Measurements from ENCODE around the gene PHACTR3.

Gene PHACTR3

DNA sequence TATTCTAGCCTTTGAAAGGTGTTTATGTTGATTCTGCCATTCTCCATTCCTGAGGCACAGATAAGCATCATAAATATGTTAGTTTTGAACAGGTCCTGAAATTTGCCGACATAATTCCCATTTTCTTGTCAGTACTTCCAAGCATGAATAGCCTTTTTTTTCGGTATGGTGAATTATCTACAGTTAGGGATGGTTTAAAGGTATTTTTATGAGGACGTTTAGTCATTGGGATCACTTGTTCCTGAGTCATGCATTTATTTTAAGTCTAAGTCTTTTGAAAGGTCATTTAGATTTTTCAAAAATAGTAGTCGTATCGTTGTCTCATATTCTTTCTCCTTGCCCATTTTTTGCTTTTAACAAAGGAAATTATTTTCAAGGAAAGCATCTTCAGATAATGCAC is 98.7 kb downstream of the PHACTR3 start:
- FAIRE-seq, result no peak

GRCh38 chr20:59705651-59706399 is 101.5 kb downstream of the PHACTR3 start:
- FAIRE-seq, result no peak

- no peak for FAIRE-seq
These were observed 102.0 kb downstream of the PHACTR3 start for GRCh38 chr20:59706400-59706693.

GRCh38 chr20:59708326-59708725 is 104.0 kb downstream of the PHACTR3 start:
- FAIRE-seq, result no peak

- FAIRE-seq, result no peak
These were observed 105.3 kb downstream of the PHACTR3 start for GRCh38 chr20:59709636-59710035.

DNA sequence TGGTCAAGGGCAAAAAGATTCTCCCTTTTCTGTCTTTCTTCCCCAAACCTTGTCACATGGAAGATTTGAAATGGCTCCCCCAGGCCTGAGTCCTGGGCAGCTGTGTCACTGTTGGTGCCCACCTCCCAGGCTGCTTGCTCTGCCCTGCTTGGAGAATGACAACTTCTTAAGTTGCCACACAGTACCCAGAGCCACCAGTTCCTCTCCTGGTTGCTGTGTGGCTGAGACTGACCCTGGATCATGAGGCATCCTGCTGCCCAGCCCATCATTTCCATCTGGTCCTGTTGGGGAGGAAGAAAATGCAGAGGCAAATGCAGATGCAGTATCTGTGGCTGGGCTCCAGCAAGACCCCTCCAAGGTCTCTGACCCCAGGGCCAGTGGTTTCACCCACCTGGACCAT is 113.7 kb downstream of the PHACTR3 start:
- FAIRE-seq, result no peak

DNA sequence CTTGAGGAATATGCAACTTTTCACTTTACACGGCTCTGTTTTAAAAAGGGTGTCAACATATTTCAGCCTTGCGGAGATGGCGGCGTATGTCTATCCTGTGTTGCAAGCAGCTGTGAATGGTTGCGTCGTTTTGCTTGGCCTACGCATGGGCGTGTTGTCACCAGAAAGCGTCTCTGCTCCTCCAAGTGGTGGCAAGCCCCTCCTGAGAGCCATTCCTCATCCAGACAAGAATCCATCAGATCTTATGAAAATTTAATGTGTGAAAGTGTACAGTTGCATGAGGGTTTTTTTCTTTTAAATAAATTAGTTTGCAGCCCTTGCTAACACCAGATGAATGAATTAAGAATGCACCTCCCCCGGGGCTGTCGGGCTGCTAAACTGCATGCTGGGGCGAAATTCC is 114.4 kb downstream of the PHACTR3 start:
- FAIRE-seq, result no peak

- no peak for FAIRE-seq
These were observed 115.7 kb downstream of the PHACTR3 start for GRCh38 chr20:59720013-59720412.

DNA sequence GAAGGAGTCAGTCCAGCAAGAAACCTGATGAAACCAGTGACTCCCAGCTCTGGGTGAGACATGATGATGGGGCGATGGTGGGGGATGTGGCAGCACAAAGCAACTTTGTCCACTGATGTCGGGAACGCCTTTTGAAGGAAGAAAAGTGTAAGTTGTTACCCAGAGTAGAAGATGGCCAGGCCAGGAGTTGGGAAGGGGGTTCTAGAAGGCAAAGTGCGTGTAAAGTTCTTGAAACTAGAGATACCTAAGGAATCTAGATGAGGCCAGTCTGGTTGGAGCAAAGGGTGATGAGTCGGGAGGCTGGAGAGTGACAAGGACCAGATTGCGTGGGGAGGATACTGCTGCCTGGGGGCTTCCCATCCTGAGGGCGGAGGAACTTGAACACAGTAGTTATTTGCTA is 117.0 kb downstream of the PHACTR3 start:
- FAIRE-seq, result no peak

- no peak for FAIRE-seq
These were observed 118.8 kb downstream of the PHACTR3 start for GRCh38 chr20:59723108-59723500.

DNA sequence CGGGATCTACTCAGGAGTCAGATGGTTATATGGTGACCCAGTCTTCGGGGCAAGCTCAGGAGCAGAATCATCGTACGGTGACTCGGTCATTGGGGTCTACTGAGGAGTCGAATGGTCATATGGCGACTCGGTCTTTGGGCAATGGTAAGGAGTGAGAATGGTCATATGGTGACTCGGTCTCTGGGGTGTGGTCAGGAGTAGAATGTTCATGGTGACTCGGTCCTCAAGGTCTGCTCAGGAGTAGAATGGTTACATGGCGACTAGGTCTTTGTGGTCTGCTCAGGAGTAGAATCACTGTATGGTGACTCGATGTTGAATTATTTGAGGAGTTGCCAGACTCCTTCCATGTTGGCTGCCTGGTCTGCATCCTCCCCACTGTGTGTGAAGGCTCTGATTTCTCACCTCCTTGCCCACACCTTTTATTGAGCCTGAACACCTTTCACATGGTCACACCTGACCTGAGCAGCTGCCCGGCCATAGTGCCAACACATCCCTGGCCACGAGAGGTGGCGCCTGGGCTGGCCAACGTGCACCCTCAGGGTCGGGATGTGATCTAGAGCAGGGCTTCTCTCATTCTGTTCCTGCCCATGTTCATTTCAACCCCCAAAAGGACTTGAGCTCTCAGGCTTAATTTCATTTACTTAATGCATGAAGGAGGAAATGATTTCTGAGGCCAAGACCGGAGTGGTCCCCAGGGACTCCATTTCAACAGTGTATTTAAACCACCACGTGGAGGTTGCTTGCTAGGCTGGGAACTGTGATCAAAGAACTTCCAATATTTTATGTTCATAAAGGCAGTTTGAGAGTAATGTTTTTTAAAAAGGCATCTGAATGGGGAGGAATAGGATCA is 119.5 kb downstream of the PHACTR3 start:
- FAIRE-seq, result no peak

GRCh38 chr20:59724457-59725366 is 120.4 kb downstream of the PHACTR3 start:
- no peak for FAIRE-seq

DNA sequence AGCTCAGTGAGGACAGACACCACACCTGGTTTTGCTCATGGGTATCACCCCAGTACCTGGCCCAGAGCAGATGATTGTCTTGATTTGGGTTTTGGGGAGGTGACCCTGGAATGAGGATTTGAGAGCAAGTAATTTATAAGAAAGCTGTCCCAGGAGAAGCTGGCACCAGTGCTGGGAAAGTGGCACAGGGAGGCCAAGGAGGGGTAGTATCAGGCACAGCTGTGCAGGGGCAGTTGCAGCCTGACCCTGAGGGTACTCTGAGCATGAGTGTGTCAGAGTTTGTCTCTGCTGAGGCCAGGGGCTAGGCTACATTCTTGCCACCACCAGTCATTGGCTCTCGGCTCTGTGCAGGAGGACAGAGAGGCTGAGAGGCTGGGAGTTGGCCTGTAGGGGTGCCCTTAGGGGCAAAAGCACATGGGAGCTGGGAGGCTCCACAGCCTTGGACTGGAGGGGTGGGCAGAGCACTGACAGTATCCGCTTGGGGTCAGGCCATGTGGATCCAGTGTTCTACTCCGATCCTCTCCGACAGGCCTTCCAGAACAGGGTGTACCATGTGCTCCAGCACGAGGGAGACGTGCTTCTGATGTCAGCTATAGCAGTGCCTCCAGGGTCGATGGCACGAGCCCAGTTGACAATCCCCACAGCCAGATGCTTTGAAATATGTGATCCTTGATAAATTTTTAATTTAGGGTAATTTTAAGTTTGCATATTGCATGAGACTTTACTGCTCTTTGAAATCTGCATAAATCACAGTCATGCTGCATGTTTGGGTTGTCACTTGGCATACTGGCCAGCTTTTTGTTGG is 121.3 kb downstream of the PHACTR3 start:
- FAIRE-seq, result no peak

- FAIRE-seq, result no peak
These were observed 121.9 kb downstream of the PHACTR3 start for GRCh38 chr20:59726281-59726595.

DNA sequence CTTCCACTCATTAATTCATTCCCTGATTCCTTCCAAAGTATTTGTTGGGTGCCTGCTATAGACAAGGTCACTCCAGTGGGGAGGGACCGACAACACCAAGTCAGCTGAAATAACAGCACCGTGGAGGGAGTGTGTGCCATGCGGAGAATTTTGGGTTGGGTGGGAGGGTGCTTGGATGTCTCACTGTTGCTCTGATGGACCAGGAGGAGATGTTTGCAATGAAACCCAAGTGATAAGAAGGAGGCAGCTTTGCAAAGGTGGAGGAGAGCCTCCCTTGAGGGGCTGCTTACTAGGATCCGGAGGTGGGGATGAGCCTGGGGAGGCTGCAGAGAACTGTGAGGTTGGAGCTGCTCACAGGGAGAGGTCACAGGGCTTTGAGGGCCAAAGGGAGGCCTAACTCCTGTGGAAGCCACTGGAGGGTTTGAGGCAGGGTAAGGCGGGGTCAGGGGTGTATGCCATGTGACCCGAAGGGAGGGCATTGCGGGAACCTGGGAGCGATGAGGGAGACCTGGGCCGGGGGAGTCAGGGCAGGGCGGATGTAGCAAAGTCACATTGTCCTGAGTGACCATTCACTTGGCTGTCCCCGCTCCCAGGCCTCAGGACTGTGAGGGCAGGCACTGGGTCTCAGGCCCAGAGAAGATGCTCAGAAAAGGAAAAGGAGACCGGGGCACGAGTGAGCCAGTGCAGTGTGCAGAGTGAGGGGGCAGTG is 124.5 kb downstream of the PHACTR3 start:
- no peak for FAIRE-seq

DNA sequence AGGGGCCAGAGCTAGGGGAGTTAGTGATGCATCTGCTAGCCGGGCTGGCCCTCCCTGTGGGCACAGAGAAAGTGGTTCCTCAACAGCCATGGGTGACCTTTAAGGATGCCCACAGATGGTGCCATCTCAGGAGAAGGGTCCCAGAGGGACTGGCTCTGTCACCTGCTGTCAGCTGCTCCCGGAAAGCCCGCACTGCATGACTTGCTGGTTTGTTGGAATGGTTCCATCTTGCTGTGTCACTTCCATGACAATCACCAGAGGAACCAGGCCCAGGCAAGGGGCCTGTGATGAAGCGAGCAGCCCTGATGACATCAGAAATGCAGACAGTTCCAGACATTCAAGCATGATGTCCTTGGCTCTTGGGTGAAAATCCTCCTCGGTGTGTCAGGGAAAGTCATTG is 125.2 kb downstream of the PHACTR3 start:
- FAIRE-seq, result no peak

GRCh38 chr20:59730722-59731121 is 126.4 kb downstream of the PHACTR3 start:
- FAIRE-seq, result no peak

DNA sequence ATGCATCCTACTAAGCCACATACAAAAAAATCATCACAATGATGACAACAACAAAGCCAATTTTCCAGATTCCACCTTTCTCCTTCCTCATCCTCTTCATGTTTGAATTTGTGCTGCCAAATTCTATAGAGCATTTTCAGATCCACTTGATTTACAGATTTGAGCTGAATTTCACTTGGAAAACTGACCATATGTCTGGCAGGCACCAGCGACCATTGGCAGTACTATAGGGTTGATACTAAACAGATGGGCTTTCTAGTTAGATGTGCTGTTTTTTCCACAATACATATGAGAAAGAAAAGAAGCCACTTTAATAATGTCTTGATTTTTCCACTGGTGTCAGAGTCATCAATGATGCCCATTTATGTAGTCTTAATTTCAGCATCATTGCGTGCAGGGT is 127.0 kb downstream of the PHACTR3 start:
- FAIRE-seq, result no peak

GRCh38 chr20:59733351-59733750 is 129.0 kb downstream of the PHACTR3 start:
- FAIRE-seq, result no peak

DNA sequence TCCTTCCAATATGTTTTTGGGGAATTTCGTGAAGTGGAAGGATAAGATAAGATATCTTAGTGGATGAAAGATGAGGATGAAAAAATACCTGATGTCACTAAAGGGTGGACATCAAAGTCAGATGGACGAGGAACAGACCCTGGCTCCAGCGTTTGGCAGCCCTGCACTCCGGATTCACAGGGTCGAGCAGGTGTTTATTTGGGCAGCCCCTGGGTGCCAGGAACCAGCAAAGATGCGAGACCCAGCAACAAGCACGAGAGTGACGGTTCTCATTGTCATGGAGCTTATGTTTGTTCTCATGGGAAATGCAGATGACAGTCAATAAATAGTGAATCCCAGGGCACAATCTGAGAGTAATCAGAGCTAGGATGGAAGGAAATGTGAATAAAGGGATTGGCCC is 131.1 kb downstream of the PHACTR3 start:
- FAIRE-seq, result no peak

- FAIRE-seq, result no peak
These were observed 131.6 kb downstream of the PHACTR3 start for GRCh38 chr20:59735917-59736316.

- no peak for FAIRE-seq
These were observed 132.0 kb downstream of the PHACTR3 start for GRCh38 chr20:59736366-59736765.
